ENCODE data around the gene RHEB.

The RHEB gene

GRCh38 chr7:151462306-151462779 lies 57.4 kb downstream of the RHEB start:
- Histone ChIP-seq H3K4me2 (ENCODE audit: insufficient read depth, low read length) (no peak overlapping the region), H3K9ac (ENCODE audit: low read depth, low read length) (no peak overlapping the region), H3K36me3 (ENCODE audit: insufficient read depth, low read length) (peaks cover 34% of the 10 kb centered on the region), H4K20me1 (ENCODE audit: insufficient read depth, low read length) (no peaks in the 10 kb centered on the region), H3K79me2 (ENCODE audit: insufficient read depth, low read length) (no peaks in the 10 kb centered on the region), H3K4me3 (ENCODE audit: low read depth in 1 of 2, low read length in 2 of 2) (no peak overlapping the region), H3K4me1 (ENCODE audit: insufficient read depth, low read length) (no peaks in the 10 kb centered on the region), H2AFZ (ENCODE audit: low read depth, low read length) (no peak overlapping the region), H3K9me3 (ENCODE audit: insufficient read depth, low read length, severe bottlenecking) (peaks cover 31% of the 10 kb centered on the region), H3K27ac (ENCODE audit: low read length) (no peak overlapping the region), H3K27me3 (ENCODE audit: insufficient read depth, low read length, poor library complexity) (no peaks in the 10 kb centered on the region)
- TF ChIP-seq CTCF (IDR thresholded peaks at IDR 0.05; ENCODE audit: borderline replicate concordance, extremely low read depth, low read length, poor library complexity, severe bottlenecking) = no peak
- no peak for TF ChIP-seq EZH2 (IDR thresholded peaks at IDR 0.05; ENCODE audit: borderline replicate concordance, low read depth, low read length, severe bottlenecking)
- DNase-seq (no peak), ATAC-seq (ENCODE audit: insufficient read depth, low read depth) (no peak)

GRCh38 chr7:151461942-151462230 lies 57.8 kb downstream of the RHEB start:
- no peak overlapping the region for H2AFZ ChIP-seq (ENCODE audit: low read depth, low read length)
- TF ChIP-seq EZH2 (IDR thresholded peaks at IDR 0.05; ENCODE audit: borderline replicate concordance, low read depth, low read length, severe bottlenecking) (no peak), CTCF (IDR thresholded peaks at IDR 0.05; ENCODE audit: borderline replicate concordance, extremely low read depth, low read length, poor library complexity, severe bottlenecking) (no peak)

GRCh38 chr7:151461096-151461941 lies 58.4 kb downstream of the RHEB start:
- no peak for TF ChIP-seq EZH2 (IDR thresholded peaks at IDR 0.05; ENCODE audit: borderline replicate concordance, low read depth, low read length, severe bottlenecking)
- TF ChIP-seq CTCF (IDR thresholded peaks at IDR 0.05; ENCODE audit: borderline replicate concordance, extremely low read depth, low read length, poor library complexity, severe bottlenecking) = no peak
- H3K4me2 ChIP-seq (ENCODE audit: insufficient read depth, low read length) = no peak overlapping the region
- peaks cover 27% of the 10 kb centered on the region for H3K36me3 ChIP-seq (ENCODE audit: insufficient read depth, low read length)
- no peaks in the 10 kb centered on the region for H3K79me2 ChIP-seq (ENCODE audit: insufficient read depth, low read length)
- no peak overlapping the region for H2AFZ ChIP-seq (ENCODE audit: low read depth, low read length)
- no peaks in the 10 kb centered on the region for H3K27me3 ChIP-seq (ENCODE audit: insufficient read depth, low read length, poor library complexity)
- ATAC-seq (ENCODE audit: insufficient read depth, low read depth) (no peak), DNase-seq (no peak)
- H3K9me3 ChIP-seq (ENCODE audit: insufficient read depth, low read length, severe bottlenecking) = peaks cover 31% of the 10 kb centered on the region
- no peak overlapping the region for H3K9ac ChIP-seq (ENCODE audit: low read depth, low read length)
- H4K20me1 ChIP-seq (ENCODE audit: insufficient read depth, low read length) = no peaks in the 10 kb centered on the region
- no peak overlapping the region for H3K27ac ChIP-seq (ENCODE audit: low read length)
- no peak overlapping the region for H3K4me3 ChIP-seq (ENCODE audit: low read depth in 1 of 2, low read length in 2 of 2)
- no peaks in the 10 kb centered on the region for H3K4me1 ChIP-seq (ENCODE audit: insufficient read depth, low read length)

More at GRCh38 chr7:151461942-151462230, 57.8 kb downstream of the RHEB start:
- Histone ChIP-seq H3K27me3 (ENCODE audit: insufficient read depth, low read length, poor library complexity) (no peaks in the 10 kb centered on the region), H3K27ac (ENCODE audit: low read length) (no peak overlapping the region), H3K4me2 (ENCODE audit: insufficient read depth, low read length) (no peak overlapping the region), H3K4me3 (ENCODE audit: low read depth in 1 of 2, low read length in 2 of 2) (no peak overlapping the region), H4K20me1 (ENCODE audit: insufficient read depth, low read length) (no peaks in the 10 kb centered on the region), H3K36me3 (ENCODE audit: insufficient read depth, low read length) (peaks cover 30% of the 10 kb centered on the region), H3K79me2 (ENCODE audit: insufficient read depth, low read length) (no peaks in the 10 kb centered on the region), H3K9ac (ENCODE audit: low read depth, low read length) (no peak overlapping the region), H3K4me1 (ENCODE audit: insufficient read depth, low read length) (no peaks in the 10 kb centered on the region), H3K9me3 (ENCODE audit: insufficient read depth, low read length, severe bottlenecking) (peaks cover 31% of the 10 kb centered on the region)
- DNase-seq (no peak), ATAC-seq (ENCODE audit: insufficient read depth, low read depth) (no peak)
